ENCODE measurements around the gene SCRN2.
A peak's percentile ranks its signal among the peaks of the same experiment; 100 is the strongest.

Gene SCRN2

GRCh38 chr17:47864791-47865216 lies 23.7 kb upstream of the SCRN2 start:
- Histone ChIP-seq H2AFZ (ENCODE audit: low read depth, low read length) (no peak overlapping the region), H3K4me3 (ENCODE audit: low read length) (no peak overlapping the region), H3K27me3 (ENCODE audit: insufficient read depth, low read length) (peaks cover 29% of the 10 kb centered on the region), H3K9me3 (ENCODE audit: low read length) (no peaks in the 10 kb centered on the region), H3K4me1 (ENCODE audit: insufficient read depth, low read length) (no peaks in the 10 kb centered on the region), H3K36me3 (ENCODE audit: insufficient read depth, low read length) (no peaks in the 10 kb centered on the region)

GRCh38 chr17:47862621-47863440 lies 21.8 kb upstream of the SCRN2 start:
- Histone ChIP-seq H3K4me3 (ENCODE audit: low read length) (no peak overlapping the region), H2AFZ (ENCODE audit: low read depth, low read length) (no peak overlapping the region), H3K9me3 (ENCODE audit: low read length) (no peaks in the 10 kb centered on the region), H3K4me1 (ENCODE audit: insufficient read depth, low read length) (no peaks in the 10 kb centered on the region), H3K36me3 (ENCODE audit: insufficient read depth, low read length) (no peaks in the 10 kb centered on the region), H3K27me3 (ENCODE audit: insufficient read depth, low read length) (peaks cover 37% of the 10 kb centered on the region)

GRCh38 chr17:47860386-47860785 lies 19.3 kb upstream of the SCRN2 start:
- no peaks in the 10 kb centered on the region for H3K4me1 ChIP-seq (ENCODE audit: insufficient read depth, low read length)
- H3K27me3 ChIP-seq (ENCODE audit: insufficient read depth, low read length), result peaks cover 39% of the 10 kb centered on the region
- no peaks in the 10 kb centered on the region for H3K36me3 ChIP-seq (ENCODE audit: insufficient read depth, low read length)
- no peak overlapping the region for H3K4me3 ChIP-seq (ENCODE audit: low read length)
- H2AFZ ChIP-seq (ENCODE audit: low read depth, low read length), result no peak overlapping the region
- H3K9me3 ChIP-seq (ENCODE audit: low read length), result no peaks in the 10 kb centered on the region

- H2AFZ ChIP-seq (ENCODE audit: low read depth, low read length), result no peak overlapping the region
- H3K9me3 ChIP-seq (ENCODE audit: low read length), result no peaks in the 10 kb centered on the region
- H3K36me3 ChIP-seq (ENCODE audit: insufficient read depth, low read length), result no peaks in the 10 kb centered on the region
- peaks cover 65% of the 10 kb centered on the region for H3K27me3 ChIP-seq (ENCODE audit: insufficient read depth, low read length)
- H3K4me1 ChIP-seq (ENCODE audit: insufficient read depth, low read length), result no peaks in the 10 kb centered on the region
- no peak overlapping the region for H3K4me3 ChIP-seq (ENCODE audit: low read length)
Observed at GRCh38 chr17:47857551-47858455, 16.7 kb upstream of the SCRN2 start.

GRCh38 chr17:47856830-47857229 lies 15.8 kb upstream of the SCRN2 start:
- Histone ChIP-seq H3K4me3 (ENCODE audit: low read length) (no peak overlapping the region), H3K9me3 (ENCODE audit: low read length) (no peaks in the 10 kb centered on the region), H3K4me1 (ENCODE audit: insufficient read depth, low read length) (no peaks in the 10 kb centered on the region), H2AFZ (ENCODE audit: low read depth, low read length) (no peak overlapping the region), H3K27me3 (ENCODE audit: insufficient read depth, low read length) (peaks cover 75% of the 10 kb centered on the region), H3K36me3 (ENCODE audit: insufficient read depth, low read length) (no peaks in the 10 kb centered on the region)

- Histone ChIP-seq H2AFZ (ENCODE audit: low read depth, low read length) (no peak overlapping the region), H3K36me3 (ENCODE audit: insufficient read depth, low read length) (no peaks in the 10 kb centered on the region), H3K9me3 (ENCODE audit: low read length) (no peaks in the 10 kb centered on the region), H3K4me1 (ENCODE audit: insufficient read depth, low read length) (peaks cover 3% of the 10 kb centered on the region), H3K27me3 (ENCODE audit: insufficient read depth, low read length) (peaks cover 81% of the 10 kb centered on the region), H3K4me3 (ENCODE audit: low read length) (no peak overlapping the region)
Observed at GRCh38 chr17:47855737-47856136, 14.7 kb upstream of the SCRN2 start.

GRCh38 chr17:47853616-47854015 lies 12.5 kb upstream of the SCRN2 start:
- no peaks in the 10 kb centered on the region for H3K36me3 ChIP-seq (ENCODE audit: insufficient read depth, low read length)
- peaks cover 3% of the 10 kb centered on the region for H3K4me1 ChIP-seq (ENCODE audit: insufficient read depth, low read length)
- H3K27me3 ChIP-seq (ENCODE audit: insufficient read depth, low read length), result peaks cover 90% of the 10 kb centered on the region
- no peak overlapping the region for H2AFZ ChIP-seq (ENCODE audit: low read depth, low read length)
- no peak overlapping the region for H3K4me3 ChIP-seq (ENCODE audit: low read length)
- H3K9me3 ChIP-seq (ENCODE audit: low read length), result peaks cover 8% of the 10 kb centered on the region

- no peak overlapping the region for H3K4me3 ChIP-seq (ENCODE audit: low read length)
- H3K36me3 ChIP-seq (ENCODE audit: insufficient read depth, low read length), result no peaks in the 10 kb centered on the region
- peaks cover 3% of the 10 kb centered on the region for H3K4me1 ChIP-seq (ENCODE audit: insufficient read depth, low read length)
- H3K9me3 ChIP-seq (ENCODE audit: low read length), result peaks cover 12% of the 10 kb centered on the region
- H3K27me3 ChIP-seq (ENCODE audit: insufficient read depth, low read length), result peaks cover 95% of the 10 kb centered on the region
- no peak overlapping the region for H2AFZ ChIP-seq (ENCODE audit: low read depth, low read length)
Observed at GRCh38 chr17:47852113-47852949, 11.3 kb upstream of the SCRN2 start.

- peaks cover 7% of the 10 kb centered on the region for H3K4me1 ChIP-seq (ENCODE audit: insufficient read depth, low read length)
- H3K27me3 ChIP-seq (ENCODE audit: insufficient read depth, low read length), result peaks cover 96% of the 10 kb centered on the region
Observed at GRCh38 chr17:47851764-47852112, 10.7 kb upstream of the SCRN2 start.

GRCh38 chr17:47850692-47851573 lies 9.9 kb upstream of the SCRN2 start, which contains the start of gene SP6:
TSS of gene SP6 (minus strand) at chr17:47851163. CDS start at chr17:47848429, 2,734 bp downstream.
- Histone ChIP-seq H3K27me3 (ENCODE audit: insufficient read depth, low read length) (peaks cover 96% of the 10 kb centered on the region), H2AFZ (ENCODE audit: low read depth, low read length) (peak within 1 kb of the TSS; percentile 66), H3K4me1 (ENCODE audit: insufficient read depth, low read length) (peaks cover 15% of the 10 kb centered on the region), H3K36me3 (ENCODE audit: insufficient read depth, low read length) (no peaks in the 10 kb centered on the region), H3K9me3 (ENCODE audit: low read length) (peaks cover 12% of the 10 kb centered on the region), H3K4me3 (ENCODE audit: low read length) (no peak within 1 kb of the TSS)

More at GRCh38 chr17:47851764-47852112, 10.7 kb upstream of the SCRN2 start:
- Histone ChIP-seq H3K36me3 (ENCODE audit: insufficient read depth, low read length) (no peaks in the 10 kb centered on the region), H3K9me3 (ENCODE audit: low read length) (peaks cover 12% of the 10 kb centered on the region), H2AFZ (ENCODE audit: low read depth, low read length) (no peak overlapping the region), H3K4me3 (ENCODE audit: low read length) (no peak overlapping the region)

GRCh38 chr17:47850373-47850691 lies 9.3 kb upstream of the SCRN2 start:
- Histone ChIP-seq H3K9me3 (ENCODE audit: low read length) (peaks cover 12% of the 10 kb centered on the region), H3K27me3 (ENCODE audit: insufficient read depth, low read length) (peaks cover 96% of the 10 kb centered on the region), H3K4me3 (ENCODE audit: low read length) (no peak overlapping the region), H3K36me3 (ENCODE audit: insufficient read depth, low read length) (no peaks in the 10 kb centered on the region), H2AFZ (ENCODE audit: low read depth, low read length) (no peak overlapping the region), H3K4me1 (ENCODE audit: insufficient read depth, low read length) (peaks cover 18% of the 10 kb centered on the region)

- no peak overlapping the region for H2AFZ ChIP-seq (ENCODE audit: low read depth, low read length)
- H3K9me3 ChIP-seq (ENCODE audit: low read length), result peaks cover 12% of the 10 kb centered on the region
- H3K36me3 ChIP-seq (ENCODE audit: insufficient read depth, low read length), result no peaks in the 10 kb centered on the region
- H3K27me3 ChIP-seq (ENCODE audit: insufficient read depth, low read length), result peaks cover 88% of the 10 kb centered on the region
- peaks cover 20% of the 10 kb centered on the region for H3K4me1 ChIP-seq (ENCODE audit: insufficient read depth, low read length)
- H3K4me3 ChIP-seq (ENCODE audit: low read length), result no peak overlapping the region
Observed at GRCh38 chr17:47848198-47848513, 7.1 kb upstream of the SCRN2 start.
